GM12874 (cell line): ENCODE data around the gene SMIM36.

ENCODE experiments used
- CTCF ChIP-seq: IDR thresholded peaks from 2 replicates; pipeline ENCODE4 v1.5.1; 2011; ENCODE audit warnings: low read depth, mild to moderate bottlenecking, control low read depth, low read length, moderate library complexity; ENCODE audit not compliant: insufficient read depth

Gene SMIM36

GRCh38 chr17:55433629-55434422 lies 77.4 kb downstream of the SMIM36 start:
- TF ChIP-seq CTCF: no peak

DNA sequence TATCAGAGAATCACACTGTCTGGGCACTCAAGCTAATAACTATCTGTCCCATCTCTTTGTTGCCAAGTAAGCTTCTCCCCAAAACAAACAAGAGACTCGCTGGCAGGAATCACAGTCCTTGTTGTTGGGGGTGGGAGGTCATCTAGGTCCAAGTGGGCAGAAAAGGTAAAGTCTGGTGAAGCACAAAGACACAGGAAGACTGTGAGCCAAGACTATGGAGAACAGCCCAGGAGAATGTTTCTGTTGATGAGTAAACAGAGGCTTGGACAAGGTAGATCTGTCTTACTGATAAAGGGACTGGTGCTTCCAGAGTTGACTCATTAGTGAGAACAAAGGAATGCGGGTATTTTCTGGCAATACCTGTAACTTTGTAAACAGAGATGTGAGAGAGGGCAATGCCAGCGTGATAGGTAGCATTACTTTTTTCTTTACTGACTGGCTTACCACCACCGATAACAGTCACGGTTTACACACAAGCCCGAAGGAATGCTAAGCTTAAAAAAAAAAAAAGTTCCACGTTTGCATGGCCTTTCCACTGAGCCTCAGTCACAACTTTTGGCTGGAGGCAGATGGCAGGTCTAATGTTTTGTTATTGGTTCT lies 78.1 kb downstream of the SMIM36 start:
- no peak for TF ChIP-seq CTCF

DNA sequence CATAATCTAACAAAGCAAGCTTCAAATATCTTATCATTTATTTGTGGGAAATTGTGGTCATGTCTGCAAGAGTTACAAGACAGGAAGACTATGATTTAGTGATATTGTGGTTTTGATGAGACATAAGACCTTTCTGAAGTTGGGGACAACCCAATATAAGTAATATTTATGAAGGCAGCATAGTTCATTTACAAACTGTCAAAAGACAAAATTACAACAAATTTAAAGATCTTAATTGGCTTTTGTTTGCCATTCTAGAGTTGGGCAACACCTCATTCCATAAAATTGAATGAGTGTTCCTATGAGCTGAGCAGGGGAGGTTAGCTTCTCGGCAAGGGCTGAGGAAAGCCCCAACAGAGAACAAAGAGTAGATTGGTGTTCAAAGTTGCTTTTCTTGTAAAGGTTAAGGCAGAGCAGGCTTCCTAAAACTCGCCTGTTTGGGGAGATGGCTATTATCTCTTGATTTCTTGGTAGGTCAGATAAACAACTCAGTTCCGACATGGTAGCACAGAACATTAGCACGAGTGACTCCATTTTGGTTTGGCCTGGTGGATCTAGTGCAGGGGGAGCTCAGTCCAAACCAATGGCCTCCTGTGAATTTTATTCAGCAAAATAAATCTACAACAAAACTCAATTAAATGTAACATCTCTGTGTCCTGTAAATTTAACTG lies 78.8 kb downstream of the SMIM36 start:
- TF ChIP-seq CTCF: no peak

DNA sequence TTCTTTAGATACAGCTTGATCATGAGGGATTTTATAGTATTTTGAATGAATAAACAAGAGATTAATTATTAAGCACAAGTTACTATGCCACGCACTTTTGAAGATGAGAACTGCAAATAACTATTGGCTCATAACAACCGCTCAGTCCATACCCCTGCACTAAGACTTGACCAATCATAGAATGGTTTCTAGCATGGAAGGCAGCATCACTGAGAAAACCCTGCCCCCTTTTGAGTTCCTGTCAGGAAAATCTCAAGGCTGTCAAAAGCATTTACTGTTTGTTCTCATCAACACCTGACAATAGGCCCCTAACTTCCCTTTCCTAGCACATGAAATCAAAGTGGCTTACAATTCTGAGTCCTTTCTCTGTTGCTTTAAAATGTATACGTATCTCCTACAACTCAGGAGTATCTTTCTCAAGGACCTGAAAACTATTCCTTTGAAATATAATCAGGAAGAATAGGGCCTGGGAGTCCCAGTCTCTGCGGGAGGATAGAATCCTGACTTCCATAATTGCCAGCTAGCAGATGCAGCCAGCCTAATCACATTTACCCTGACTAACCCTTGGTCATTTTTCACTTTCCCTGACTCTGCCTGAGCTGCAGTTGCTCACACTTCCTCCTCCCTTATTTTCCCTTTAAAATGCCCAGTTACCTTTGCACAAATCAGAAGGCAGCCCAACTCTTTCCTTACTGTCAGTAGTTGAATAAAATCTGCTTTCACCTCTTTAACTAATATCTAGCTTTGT lies 80.5 kb downstream of the SMIM36 start:
- TF ChIP-seq CTCF: no peak

GRCh38 chr17:55427587-55427882 lies 83.7 kb downstream of the SMIM36 start:
- TF ChIP-seq CTCF: no peak

- TF ChIP-seq CTCF: no peak
These were observed 84.2 kb downstream of the SMIM36 start for GRCh38 chr17:55426851-55427586.
